HEK293 (cell line): Measurements from ENCODE around the gene FAM237B.

Source experiments
- CTCF ChIA-PET: fragments of 350-600 bp; formaldehyde crosslinking; extraction: SDS; loops from one replicate; lab custom pipeline; 2021; ENCODE audit warnings: antibody characterized with exemption; lab: Yijun Ruan, JAX
- POLR2A ChIA-PET: fragments of 300-600 bp; formaldehyde crosslinking; extraction: SDS; loops from one replicate; lab custom pipeline; 2020; ENCODE audit warnings: antibody characterized with exemption, inconsistent platforms; lab: Yijun Ruan, JAX
- H3K27ac ChIP-seq: fragments of 200-500 bp; sonication (Bioruptor generic); 2 replicates; pipeline ENCODE4 v1.5.1; 2014; ENCODE audit warnings: low read depth, low read length, control low read depth, inconsistent platforms; ENCODE audit errors: extremely low read depth
- H3K36me3 ChIP-seq, 2 experiments: fragments of 200-500 bp in 1 of 2; sonication (Bioruptor generic) in 1 of 2; 1 replicate in 1 of 2; 2 replicates in 1 of 2; pipeline ENCODE4 v1.5.1; 2014 to 2017; ENCODE audit warnings: inconsistent platforms in 2 of 2, low read length in 2 of 2; ENCODE audit not compliant: control insufficient read depth in 2 of 2, insufficient read depth in 1 of 2
- H3K4me1 ChIP-seq: fragments of 200-500 bp; sonication (Bioruptor generic); 2 replicates; pipeline ENCODE4 v1.5.1; 2014; ENCODE audit warnings: mild to moderate bottlenecking, low read length, inconsistent platforms; ENCODE audit not compliant: control insufficient read depth, insufficient read depth
- H3K4me3 ChIP-seq: 2 replicates; pipeline ENCODE4 v1.5.1; 2011; ENCODE audit warnings: low read depth, mild to moderate bottlenecking, control low read depth, low read length, moderate library complexity
- H3K9me3 ChIP-seq: fragments of 200-500 bp; sonication (Bioruptor generic); 2 replicates; pipeline ENCODE4 v1.5.1; 2014; ENCODE audit warnings: low read depth, low read length, inconsistent platforms; ENCODE audit not compliant: control insufficient read depth, insufficient read depth
- GLI2 ChIP-seq: fragments of 450-650 bp; formaldehyde crosslinking; IDR thresholded peaks from 2 replicates; pipeline ENCODE4; 2017; ENCODE audit warnings: missing biosample characterization, missing genetic modification characterization, low read depth, borderline replicate concordance
- GLIS2 ChIP-seq: fragments of 450-650 bp; formaldehyde crosslinking; IDR thresholded peaks from 2 replicates; pipeline ENCODE4 v1.5.1; 2016; ENCODE audit warnings: missing biosample characterization, missing genetic modification characterization
- KLF1 ChIP-seq: fragments of 450-650 bp; formaldehyde crosslinking; IDR thresholded peaks from 2 replicates; pipeline ENCODE4 v1.5.1; 2016; ENCODE audit warnings: missing biosample characterization, missing genetic modification characterization
- KLF16 ChIP-seq: fragments of 450-650 bp; formaldehyde crosslinking; IDR thresholded peaks from 2 replicates; pipeline ENCODE4 v1.5.1; 2017; ENCODE audit warnings: missing biosample characterization, missing genetic modification characterization
- KLF8 ChIP-seq: fragments of 450-650 bp; formaldehyde crosslinking; IDR thresholded peaks from 2 replicates; pipeline ENCODE4 v1.5.1; 2016; ENCODE audit warnings: missing biosample characterization, missing genetic modification characterization
- OVOL3 ChIP-seq: fragments of 450-650 bp; formaldehyde crosslinking; IDR thresholded peaks from 2 replicates; pipeline ENCODE4 v1.5.1; 2016; ENCODE audit warnings: missing biosample characterization, missing genetic modification characterization
- RBAK ChIP-seq: fragments of 450-650 bp; formaldehyde crosslinking; IDR thresholded peaks from 2 replicates; pipeline ENCODE4 v1.5.1; 2016; ENCODE audit warnings: missing biosample characterization, missing genetic modification characterization
- REPIN1 ChIP-seq: fragments of 450-650 bp; formaldehyde crosslinking; IDR thresholded peaks from 2 replicates; pipeline ENCODE4 v1.5.1; 2017; ENCODE audit warnings: missing biosample characterization, missing genetic modification characterization, low read depth
- SCRT2 ChIP-seq: fragments of 450-650 bp; formaldehyde crosslinking; IDR thresholded peaks from 2 replicates; pipeline ENCODE4 v1.5.1; 2016; ENCODE audit warnings: missing biosample characterization, missing genetic modification characterization
- ZBTB17 ChIP-seq: fragments of 450-650 bp; formaldehyde crosslinking; IDR thresholded peaks from 2 replicates; pipeline ENCODE4 v1.5.1; 2016; ENCODE audit warnings: missing biosample characterization, missing genetic modification characterization
- ZBTB49 ChIP-seq: fragments of 450-650 bp; formaldehyde crosslinking; IDR thresholded peaks from 2 replicates; pipeline ENCODE4 v1.5.1; 2016; ENCODE audit warnings: missing biosample characterization, missing genetic modification characterization, low read depth
- ZEB2 ChIP-seq: fragments of 450-650 bp; formaldehyde crosslinking; IDR thresholded peaks from 2 replicates; pipeline ENCODE4 v1.5.1; 2016; ENCODE audit warnings: missing biosample characterization, missing genetic modification characterization
- ZNF16 ChIP-seq: fragments of 450-650 bp; formaldehyde crosslinking; IDR thresholded peaks from 2 replicates; pipeline ENCODE4 v1.5.1; 2016; ENCODE audit warnings: low read depth, missing biosample characterization, missing genetic modification characterization
- ZNF24 ChIP-seq: fragments of 450-650 bp; formaldehyde crosslinking; IDR thresholded peaks from 2 replicates; pipeline ENCODE4 v1.5.1; 2016; ENCODE audit warnings: missing biosample characterization, missing genetic modification characterization
- ZNF366 ChIP-seq: fragments of 450-650 bp; formaldehyde crosslinking; conservative IDR thresholded peaks from 2 replicates; pipeline ENCODE4 v1.5.1; 2016; ENCODE audit warnings: missing biosample characterization, missing genetic modification characterization
- ZNF423 ChIP-seq: fragments of 450-650 bp; formaldehyde crosslinking; IDR thresholded peaks from 2 replicates; pipeline ENCODE4 v1.5.1; 2016; ENCODE audit warnings: missing biosample characterization, missing genetic modification characterization
- ZNF426 ChIP-seq: fragments of 450-650 bp; formaldehyde crosslinking; IDR thresholded peaks from 2 replicates; pipeline ENCODE4 v1.5.1; 2017; ENCODE audit warnings: missing biosample characterization, missing genetic modification characterization, mild to moderate bottlenecking, inconsistent platforms, moderate library complexity
- ZNF48 ChIP-seq: fragments of 450-650 bp; formaldehyde crosslinking; IDR thresholded peaks from 2 replicates; pipeline ENCODE4 v1.5.1; 2016; ENCODE audit warnings: missing biosample characterization, missing genetic modification characterization
- ZNF529 ChIP-seq: fragments of 450-650 bp; formaldehyde crosslinking; IDR thresholded peaks from 2 replicates; pipeline ENCODE4 v1.5.1; 2017; ENCODE audit warnings: missing genetic modification characterization, missing biosample characterization; ENCODE audit not compliant: insufficient replicate concordance
- ZNF530 ChIP-seq: fragments of 450-650 bp; formaldehyde crosslinking; IDR thresholded peaks from 2 replicates; pipeline ENCODE4 v1.5.1; 2016; ENCODE audit warnings: low read depth, missing biosample characterization, missing genetic modification characterization
- ZNF555 ChIP-seq: fragments of 450-650 bp; formaldehyde crosslinking; conservative IDR thresholded peaks from 2 replicates; pipeline ENCODE4 v1.5.1; 2017; ENCODE audit warnings: missing biosample characterization, mild to moderate bottlenecking, missing genetic modification characterization, inconsistent platforms
- ZNF561 ChIP-seq: fragments of 450-650 bp; IDR thresholded peaks from 2 replicates; pipeline ENCODE4 v1.5.1; 2018; ENCODE audit warnings: missing biosample characterization, missing genetic modification characterization, borderline replicate concordance
- ZNF76 ChIP-seq: fragments of 450-650 bp; formaldehyde crosslinking; IDR thresholded peaks from 2 replicates; pipeline ENCODE4; 2016; ENCODE audit warnings: low read depth, missing biosample characterization, missing genetic modification characterization, borderline replicate concordance
- TF ChIP-seq, protein P1 (sequence below): fragments of 450-650 bp; formaldehyde crosslinking; IDR thresholded peaks from 2 replicates; pipeline ENCODE4 v1.5.1; 2017; ENCODE audit warnings: missing biosample characterization, missing genetic modification characterization
- TF ChIP-seq, protein P2 (sequence below): fragments of 450-650 bp; formaldehyde crosslinking; IDR thresholded peaks from 2 replicates; pipeline ENCODE4 v1.5.1; 2016; ENCODE audit warnings: missing biosample characterization, missing genetic modification characterization
- TF ChIP-seq, protein P3 (sequence below): fragments of 450-650 bp; formaldehyde crosslinking; IDR thresholded peaks from 2 replicates; pipeline ENCODE4 v1.5.1; 2016; ENCODE audit warnings: missing biosample characterization, missing genetic modification characterization

Gene FAM237B

GRCh38 chr7:90267263-90267858, 53.7 kb downstream of the FAM237B start:
- H3K27ac ChIP-seq: no peak overlapping the region
- CTCF ChIA-PET: interaction anchor here (1.1 kb wide), 1 partner anchor 113 kb away, joined by 4 read pairs; the partner anchor contains the start of gene STEAP1

GRCh38 chr7:90266808-90267207, 54.3 kb downstream of the FAM237B start:
- Histone ChIP-seq H3K36me3 (no peaks in the 10 kb centered on the region), H3K27ac (no peak overlapping the region), H3K4me3 (no peak overlapping the region), H3K4me1 (no peaks in the 10 kb centered on the region)
- CTCF ChIA-PET: interaction anchor here (1.1 kb wide), 1 partner anchor 113 kb away, joined by 4 read pairs; the partner anchor contains the start of gene STEAP1
- TF ChIP-seq GLI2 (tag by site-specific recombination) (no peak), KLF8 (no peak), ZNF76 (tag by site-specific recombination) (no peak), ZNF530 (no peak), ZNF24 (tag by site-specific recombination) (no peak), ZNF529 (no peak), GLIS2 (no peak), ZBTB17 (tag by site-specific recombination) (no peak), ZEB2 (no peak), ZBTB49 (tag by site-specific recombination) (no peak), KLF1 (tag by site-specific recombination) (no peak), ZNF48 (no peak), ZNF423 (tag by site-specific recombination) (no peak)
- TF ChIP-seq, protein P1, sequence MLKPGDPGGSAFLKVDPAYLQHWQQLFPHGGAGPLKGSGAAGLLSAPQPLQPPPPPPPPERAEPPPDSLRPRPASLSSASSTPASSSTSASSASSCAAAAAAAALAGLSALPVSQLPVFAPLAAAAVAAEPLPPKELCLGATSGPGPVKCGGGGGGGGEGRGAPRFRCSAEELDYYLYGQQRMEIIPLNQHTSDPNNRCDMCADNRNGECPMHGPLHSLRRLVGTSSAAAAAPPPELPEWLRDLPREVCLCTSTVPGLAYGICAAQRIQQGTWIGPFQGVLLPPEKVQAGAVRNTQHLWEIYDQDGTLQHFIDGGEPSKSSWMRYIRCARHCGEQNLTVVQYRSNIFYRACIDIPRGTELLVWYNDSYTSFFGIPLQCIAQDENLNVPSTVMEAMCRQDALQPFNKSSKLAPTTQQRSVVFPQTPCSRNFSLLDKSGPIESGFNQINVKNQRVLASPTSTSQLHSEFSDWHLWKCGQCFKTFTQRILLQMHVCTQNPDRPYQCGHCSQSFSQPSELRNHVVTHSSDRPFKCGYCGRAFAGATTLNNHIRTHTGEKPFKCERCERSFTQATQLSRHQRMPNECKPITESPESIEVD (tag by site-specific recombination): no peak
- TF ChIP-seq, all 188 proteins: peak for 0
- POLR2A ChIA-PET: no interaction called here
- H3K9me3 ChIP-seq: no peaks in the 10 kb centered on the region

More at GRCh38 chr7:90267263-90267858, 53.7 kb downstream of the FAM237B start:
- Histone ChIP-seq H3K4me3 (no peak overlapping the region), H3K36me3 (no peaks in the 10 kb centered on the region)
- TF ChIP-seq OVOL3: no peak
- TF ChIP-seq, protein P2, sequence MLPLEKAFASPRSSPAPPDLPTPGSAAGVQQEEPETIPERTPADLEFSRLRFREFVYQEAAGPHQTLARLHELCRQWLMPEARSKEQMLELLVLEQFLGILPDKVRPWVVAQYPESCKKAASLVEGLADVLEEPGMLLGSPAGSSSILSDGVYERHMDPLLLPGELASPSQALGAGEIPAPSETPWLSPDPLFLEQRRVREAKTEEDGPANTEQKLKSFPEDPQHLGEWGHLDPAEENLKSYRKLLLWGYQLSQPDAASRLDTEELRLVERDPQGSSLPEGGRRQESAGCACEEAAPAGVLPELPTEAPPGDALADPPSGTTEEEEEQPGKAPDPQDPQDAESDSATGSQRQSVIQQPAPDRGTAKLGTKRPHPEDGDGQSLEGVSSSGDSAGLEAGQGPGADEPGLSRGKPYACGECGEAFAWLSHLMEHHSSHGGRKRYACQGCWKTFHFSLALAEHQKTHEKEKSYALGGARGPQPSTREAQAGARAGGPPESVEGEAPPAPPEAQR (tag by site-specific recombination): no peak
- TF ChIP-seq ZNF16 (tag by site-specific recombination): no peak
- TF ChIP-seq KLF16 (tag by site-specific recombination): no peak
- no peak for TF ChIP-seq REPIN1 (tag by site-specific recombination)
- TF ChIP-seq ZNF555 (tag by site-specific recombination): no peak
- TF ChIP-seq, protein P3, sequence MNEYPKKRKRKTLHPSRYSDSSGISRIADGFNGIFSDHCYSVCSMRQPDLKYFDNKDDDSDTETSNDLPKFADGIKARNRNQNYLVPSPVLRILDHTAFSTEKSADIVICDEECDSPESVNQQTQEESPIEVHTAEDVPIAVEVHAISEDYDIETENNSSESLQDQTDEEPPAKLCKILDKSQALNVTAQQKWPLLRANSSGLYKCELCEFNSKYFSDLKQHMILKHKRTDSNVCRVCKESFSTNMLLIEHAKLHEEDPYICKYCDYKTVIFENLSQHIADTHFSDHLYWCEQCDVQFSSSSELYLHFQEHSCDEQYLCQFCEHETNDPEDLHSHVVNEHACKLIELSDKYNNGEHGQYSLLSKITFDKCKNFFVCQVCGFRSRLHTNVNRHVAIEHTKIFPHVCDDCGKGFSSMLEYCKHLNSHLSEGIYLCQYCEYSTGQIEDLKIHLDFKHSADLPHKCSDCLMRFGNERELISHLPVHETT (tag by site-specific recombination): no peak
- no peak for TF ChIP-seq RBAK (tag by site-specific recombination)
- no peak for TF ChIP-seq ZNF561 (tag by site-specific recombination)
- no peak for TF ChIP-seq ZNF426 (tag by site-specific recombination)
- TF ChIP-seq SCRT2 (tag by site-specific recombination): no peak
- no peak for TF ChIP-seq ZNF366
- TF ChIP-seq, all 188 proteins: peak for 0
- POLR2A ChIA-PET: no interaction called here
- H3K4me1 ChIP-seq: no peaks in the 10 kb centered on the region
- no peaks in the 10 kb centered on the region for H3K9me3 ChIP-seq
